ENCODE results near the gene CCT6A.
A peak's percentile ranks its signal among the peaks of the same experiment; 100 is the strongest.
"Not testable (repeated sequence)": the region's sequence is repeated elsewhere in the genome, so short reads cannot be mapped to it uniquely, and the experiment has no call there.

Gene CCT6A

DNA sequence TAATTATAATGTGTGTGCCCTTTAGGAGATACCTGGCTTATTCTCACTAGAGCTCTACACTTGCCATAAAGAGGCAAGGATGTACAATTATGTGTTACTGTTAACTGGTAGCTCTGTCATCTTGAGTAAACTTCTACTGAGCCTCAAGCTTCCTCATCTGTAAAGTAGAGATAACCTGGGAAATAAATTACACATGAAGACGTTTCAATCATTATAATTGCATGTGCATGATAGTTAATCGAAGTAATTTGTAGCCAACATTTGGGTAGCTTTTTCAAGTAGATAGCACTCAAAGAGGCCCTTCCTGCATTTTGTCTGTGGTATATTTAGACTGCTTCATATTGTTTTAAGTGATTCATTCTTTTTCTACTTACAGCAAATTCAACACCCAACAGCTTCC, 2.4 kb downstream of the CCT6A start:
- DNase-seq: no peak

GRCh38 chr7:56062382-56062781, 10.8 kb downstream of the CCT6A start:
- DNase-seq: no peak

- DNase-seq: no peak
These were observed 11.9 kb downstream of the CCT6A start for GRCh38 chr7:56063500-56063881.

GRCh38 chr7:56063882-56064625, 12.5 kb downstream of the CCT6A start, which contains the start of gene SUMF2:
Gene SUMF2, plus strand, starts transcription at chr7:56064286. Its CDS starts 26 bp downstream, at chr7:56064312.
- peak; percentile 96 for DNase-seq

GRCh38 chr7:56066376-56066775, 14.8 kb downstream of the CCT6A start:
- not testable (repeated sequence) for DNase-seq

GRCh38 chr7:56074371-56074791, 22.8 kb downstream of the CCT6A start:
- peak; percentile 60 for DNase-seq

GRCh38 chr7:56077681-56078080, 26.1 kb downstream of the CCT6A start:
- no peak for DNase-seq

DNA sequence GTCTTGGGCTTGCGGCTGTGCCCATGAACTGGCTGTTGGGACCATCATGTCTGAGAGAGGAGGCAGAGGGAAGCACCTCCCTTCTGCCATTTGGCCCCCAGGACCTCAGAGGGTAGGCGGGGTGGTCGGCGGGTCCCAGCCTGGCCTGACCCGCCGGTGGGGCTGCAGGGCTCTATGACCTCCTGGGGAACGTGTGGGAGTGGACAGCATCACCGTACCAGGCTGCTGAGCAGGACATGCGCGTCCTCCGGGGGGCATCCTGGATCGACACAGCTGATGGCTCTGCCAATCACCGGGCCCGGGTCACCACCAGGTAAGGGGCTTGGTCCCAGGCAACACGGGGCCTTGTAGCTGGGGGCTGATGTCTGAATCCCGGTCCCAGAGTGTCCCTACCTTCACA, 26.6 kb downstream of the CCT6A start:
- no peak for DNase-seq

- peak; percentile 90 for DNase-seq
These were observed 28.1 kb downstream of the CCT6A start for GRCh38 chr7:56079450-56080185.

GRCh38 chr7:56080726-56081435, 29.3 kb downstream of the CCT6A start:
- DNase-seq: not testable (repeated sequence)

- no peak for DNase-seq
These were observed 30.2 kb downstream of the CCT6A start for GRCh38 chr7:56081626-56082340.

DNA sequence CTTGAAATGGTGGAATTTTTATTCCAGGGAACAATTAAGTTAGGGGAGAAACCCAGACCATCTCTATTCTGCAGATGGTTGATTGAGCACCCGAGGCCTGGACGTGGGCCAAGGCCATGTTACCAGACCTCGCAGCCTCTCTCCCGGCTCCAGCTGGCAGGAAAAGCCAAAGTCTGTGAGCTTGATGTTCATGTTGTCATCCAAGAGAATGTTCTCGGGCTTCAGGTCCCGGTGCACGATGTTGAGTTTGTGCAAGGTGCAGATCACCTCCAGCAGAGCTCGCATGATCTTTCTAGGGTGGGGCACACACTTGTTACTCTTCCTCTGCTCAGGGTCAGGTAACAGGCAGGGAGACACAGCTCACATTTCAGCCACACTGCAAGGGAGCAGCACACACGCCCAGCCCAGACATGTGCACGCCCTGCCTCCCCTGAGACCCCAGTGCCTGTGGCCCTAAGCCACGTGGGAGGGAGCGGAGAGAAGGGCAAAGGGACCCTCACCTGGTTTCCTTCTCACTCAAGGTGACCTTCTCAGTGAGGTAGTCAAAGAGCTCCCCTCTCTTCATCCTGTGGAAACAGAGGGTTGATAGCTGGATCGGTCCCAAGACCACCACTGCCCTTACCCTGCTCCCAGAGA, 31.7 kb downstream of the CCT6A start:
- peak; percentile 39 for DNase-seq

- no peak for DNase-seq
These were observed 35.2 kb downstream of the CCT6A start for GRCh38 chr7:56086761-56087160.

GRCh38 chr7:56087445-56087844, 35.9 kb downstream of the CCT6A start:
- no peak for DNase-seq

DNA sequence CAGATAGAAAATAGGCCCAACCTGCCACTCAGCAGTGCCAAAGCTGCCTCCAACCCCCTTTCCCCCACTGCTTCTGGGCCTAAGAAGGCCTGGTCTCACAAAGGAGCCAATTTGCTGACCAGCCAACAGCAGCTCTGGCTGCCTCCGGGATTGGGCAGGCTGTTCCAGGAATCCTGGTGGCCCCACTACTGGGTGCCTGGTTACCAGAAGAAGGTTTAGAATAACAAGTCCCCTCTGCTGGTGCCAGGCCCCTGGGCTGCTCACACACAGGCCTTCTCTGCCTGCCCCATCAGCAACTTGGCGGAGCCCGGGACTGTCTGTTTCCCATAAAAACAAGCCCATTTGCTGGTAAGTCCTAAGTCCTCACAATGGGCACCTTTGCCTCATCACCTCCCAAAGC, 40.0 kb downstream of the CCT6A start:
- no peak for DNase-seq

- DNase-seq: not testable (repeated sequence)
These were observed 40.8 kb downstream of the CCT6A start for GRCh38 chr7:56092388-56092787.

GRCh38 chr7:56092789-56093531, 41.4 kb downstream of the CCT6A start, which contains the start of gene PHKG1:
Gene PHKG1, minus strand, starts transcription at chr7:56092952. Its CDS starts 4,011 bp downstream, at chr7:56088941.
- peak; percentile 22 for DNase-seq

DNA sequence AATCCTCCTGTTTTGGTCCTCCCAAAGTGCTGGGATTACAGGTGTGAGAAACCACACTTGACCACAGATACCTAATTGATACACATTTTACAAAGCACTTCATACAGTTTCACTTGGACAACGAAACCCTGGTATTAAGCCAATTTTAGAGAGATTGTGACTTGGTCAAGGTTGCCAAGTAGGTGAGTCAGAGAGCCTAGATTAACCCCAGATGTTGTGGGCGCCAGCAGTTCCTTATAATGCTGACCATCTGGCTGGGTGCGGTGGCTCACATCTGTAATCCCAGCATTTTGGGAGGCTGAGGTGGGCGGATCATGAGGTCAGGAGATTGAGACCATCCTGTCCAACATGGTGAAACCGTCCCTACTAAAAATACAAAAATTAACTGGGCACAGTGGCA, 46.1 kb downstream of the CCT6A start:
- DNase-seq: no peak

DNA sequence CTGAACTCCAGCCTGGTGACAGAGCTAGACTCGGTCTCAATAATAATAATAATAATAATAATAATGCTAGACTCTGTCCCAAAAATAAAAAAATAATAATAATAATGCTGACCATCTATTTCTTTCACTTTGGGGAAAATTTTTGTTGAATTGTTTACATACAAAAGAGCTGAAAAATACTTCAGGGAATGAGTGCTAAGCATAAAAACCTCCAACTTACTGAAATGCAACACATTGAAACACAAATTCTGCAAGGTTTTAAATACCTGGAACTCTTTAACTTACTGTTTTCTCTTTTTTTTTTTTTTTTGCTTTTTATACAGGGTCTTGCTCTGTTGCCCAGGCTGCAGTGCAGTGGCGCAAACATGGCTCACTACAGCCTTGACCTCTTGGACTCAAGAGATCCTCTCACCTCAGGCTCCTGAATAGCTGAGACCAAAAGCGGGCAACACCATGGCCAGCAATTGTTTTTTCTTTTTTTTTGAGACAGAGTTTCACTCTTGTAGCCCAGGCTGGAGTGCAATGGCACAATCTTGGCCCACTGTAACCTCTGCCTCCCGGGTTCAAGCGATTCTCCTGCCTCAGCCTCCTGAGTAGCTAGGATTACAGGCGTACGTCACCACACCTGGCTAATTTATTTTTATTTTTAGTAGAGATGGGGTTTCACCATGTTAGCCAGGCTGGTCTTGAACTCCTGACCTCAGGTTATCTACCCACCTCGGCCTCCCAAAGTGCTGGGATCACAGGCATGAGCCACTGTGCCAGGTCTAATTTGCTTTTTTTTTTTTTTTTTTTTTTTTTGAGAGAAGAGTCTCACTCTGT, 46.8 kb downstream of the CCT6A start:
- DNase-seq: not testable (repeated sequence)

GRCh38 chr7:56099653-56100052, 48.1 kb downstream of the CCT6A start:
- DNase-seq: no peak

DNA sequence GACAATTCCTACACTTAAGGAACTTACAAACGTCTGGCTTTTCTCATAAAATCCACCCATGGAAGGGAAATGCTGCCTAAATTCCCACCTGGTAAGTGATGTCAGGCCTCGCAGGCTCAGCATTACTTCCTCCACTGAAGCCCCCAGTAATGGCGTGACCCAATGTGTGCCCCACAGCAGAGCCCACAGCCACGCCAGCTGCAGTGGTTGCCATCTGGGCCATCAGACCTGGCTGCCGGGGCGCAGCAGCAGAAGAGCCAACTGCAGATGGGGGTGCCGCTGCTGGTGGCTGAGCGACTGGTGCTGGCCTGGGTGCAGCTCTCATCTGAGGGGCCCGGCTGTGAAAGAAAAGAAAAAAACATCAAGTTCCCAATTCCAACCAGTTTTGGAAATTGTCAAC, 52.6 kb downstream of the CCT6A start:
- not testable (repeated sequence) for DNase-seq

Data from NCI-H510A (cell line).